DND-41 (cell line): ENCODE measurements around the gene CCR6.

ENCODE experiments used
- ATAC-seq: fragments of 200-7000 bp; cut with Tn5 transposase; 3 replicates; pipeline ENCODE4 v1.9.1; 2021; ENCODE audit warnings: low read depth; ENCODE audit not compliant: insufficient read depth
- DNase-seq: peaks from one replicate; pipeline ENCODE4 v3.0.0-alpha.2; 2020
- H2AFZ ChIP-seq: 2 replicates; pipeline ENCODE4 v1.6.0; 2012; ENCODE audit warnings: low read depth, low read length
- H3K27ac ChIP-seq: 2 replicates; pipeline ENCODE4 v1.5.1; 2012; ENCODE audit warnings: low read length, inconsistent platforms
- H3K27me3 ChIP-seq: fragments of 200-600 bp; sonication (generic); 2 replicates; pipeline ENCODE4 v1.6.0; 2012; ENCODE audit warnings: low read length, mild to moderate bottlenecking, inconsistent platforms; ENCODE audit not compliant: insufficient read depth, poor library complexity
- H3K36me3 ChIP-seq: 2 replicates; pipeline ENCODE4 v1.5.1; 2012; ENCODE audit warnings: low read length, inconsistent platforms; ENCODE audit not compliant: insufficient read depth
- H3K4me1 ChIP-seq: 2 replicates; pipeline ENCODE4 v1.5.1; 2012; ENCODE audit warnings: mild to moderate bottlenecking, low read length; ENCODE audit not compliant: insufficient read depth
- H3K4me2 ChIP-seq: 2 replicates; pipeline ENCODE4 v1.6.0; 2012; ENCODE audit warnings: mild to moderate bottlenecking, moderate library complexity, low read length, inconsistent platforms; ENCODE audit not compliant: insufficient read depth
- H3K4me3 ChIP-seq, 2 experiments: fragments of 200-600 bp in 1 of 2; shearing (Covaris generic) in 1 of 2; 2 replicates each; pipeline ENCODE4 v1.5.1; 2012 to 2016; ENCODE audit warnings: inconsistent platforms in 2 of 2, low read length in 2 of 2, mild to moderate bottlenecking in 2 of 2, low read depth in 1 of 2, moderate library complexity in 1 of 2
- H3K79me2 ChIP-seq: 2 replicates; pipeline ENCODE4 v1.6.0; 2012; ENCODE audit warnings: low read length, inconsistent platforms; ENCODE audit not compliant: insufficient read depth
- H3K9ac ChIP-seq: 2 replicates; pipeline ENCODE4 v1.6.0; 2012; ENCODE audit warnings: low read depth, mild to moderate bottlenecking, inconsistent platforms, low read length, moderate library complexity
- H3K9me3 ChIP-seq: 2 replicates; pipeline ENCODE4 v1.5.1; 2012; ENCODE audit warnings: low read length, moderate library complexity, mild to moderate bottlenecking, inconsistent platforms; ENCODE audit not compliant: insufficient read depth, severe bottlenecking
- H4K20me1 ChIP-seq: 2 replicates; pipeline ENCODE4 v1.6.0; 2012; ENCODE audit warnings: low read length; ENCODE audit not compliant: insufficient read depth
- EZH2 ChIP-seq: IDR thresholded peaks from 3 replicates; pipeline ENCODE4 v1.6.1; 2012; ENCODE audit warnings: borderline replicate concordance, low read depth, mild to moderate bottlenecking, moderate library complexity, low read length, inconsistent platforms; ENCODE audit not compliant: severe bottlenecking
- TF ChIP-seq, protein P1 (sequence below): IDR thresholded peaks from 2 replicates; pipeline ENCODE4 v1.5.1; 2012; ENCODE audit warnings: borderline replicate concordance, low read length, moderate library complexity, mild to moderate bottlenecking; ENCODE audit not compliant: poor library complexity, severe bottlenecking; ENCODE audit errors: extremely low read depth

CCR6 gene

DNA sequence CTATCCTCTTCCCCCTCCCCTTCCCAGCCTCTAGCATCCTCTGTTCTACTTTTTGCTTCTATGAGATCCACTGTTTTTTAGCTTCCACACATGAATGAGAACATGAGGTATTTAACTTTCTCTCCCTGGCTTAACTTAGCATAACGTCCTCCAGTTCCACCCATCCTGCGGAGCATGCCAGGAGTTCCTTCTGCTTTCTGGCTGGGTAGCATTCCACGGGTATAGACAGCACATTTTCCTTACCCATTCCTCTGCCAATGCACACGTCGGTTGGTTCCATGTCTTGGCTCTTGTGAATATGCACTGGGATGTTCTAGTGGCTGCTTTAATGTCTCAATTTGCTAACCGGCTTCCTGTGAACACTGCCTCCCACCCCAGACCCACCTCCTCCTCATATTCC lies 13.2 kb upstream of the CCR6 start:
- DNase-seq (no peak), ATAC-seq (no peak)
- no peaks in the 10 kb centered on the region for H3K27me3 ChIP-seq
- no peaks in the 10 kb centered on the region for H4K20me1 ChIP-seq
- H2AFZ ChIP-seq, result no peak overlapping the region
- H3K9ac ChIP-seq, result no peak overlapping the region
- H3K4me3 ChIP-seq, result no peak overlapping the region
- H3K9me3 ChIP-seq, result no peaks in the 10 kb centered on the region
- H3K27ac ChIP-seq, result no peak overlapping the region
- H3K79me2 ChIP-seq, result no peaks in the 10 kb centered on the region
- no peaks in the 10 kb centered on the region for H3K4me1 ChIP-seq
- H3K36me3 ChIP-seq, result no peaks in the 10 kb centered on the region
- TF ChIP-seq, protein P1, sequence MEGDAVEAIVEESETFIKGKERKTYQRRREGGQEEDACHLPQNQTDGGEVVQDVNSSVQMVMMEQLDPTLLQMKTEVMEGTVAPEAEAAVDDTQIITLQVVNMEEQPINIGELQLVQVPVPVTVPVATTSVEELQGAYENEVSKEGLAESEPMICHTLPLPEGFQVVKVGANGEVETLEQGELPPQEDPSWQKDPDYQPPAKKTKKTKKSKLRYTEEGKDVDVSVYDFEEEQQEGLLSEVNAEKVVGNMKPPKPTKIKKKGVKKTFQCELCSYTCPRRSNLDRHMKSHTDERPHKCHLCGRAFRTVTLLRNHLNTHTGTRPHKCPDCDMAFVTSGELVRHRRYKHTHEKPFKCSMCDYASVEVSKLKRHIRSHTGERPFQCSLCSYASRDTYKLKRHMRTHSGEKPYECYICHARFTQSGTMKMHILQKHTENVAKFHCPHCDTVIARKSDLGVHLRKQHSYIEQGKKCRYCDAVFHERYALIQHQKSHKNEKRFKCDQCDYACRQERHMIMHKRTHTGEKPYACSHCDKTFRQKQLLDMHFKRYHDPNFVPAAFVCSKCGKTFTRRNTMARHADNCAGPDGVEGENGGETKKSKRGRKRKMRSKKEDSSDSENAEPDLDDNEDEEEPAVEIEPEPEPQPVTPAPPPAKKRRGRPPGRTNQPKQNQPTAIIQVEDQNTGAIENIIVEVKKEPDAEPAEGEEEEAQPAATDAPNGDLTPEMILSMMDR, result no peak
- no peak for TF ChIP-seq EZH2
- H3K4me2 ChIP-seq, result no peak overlapping the region

DNA sequence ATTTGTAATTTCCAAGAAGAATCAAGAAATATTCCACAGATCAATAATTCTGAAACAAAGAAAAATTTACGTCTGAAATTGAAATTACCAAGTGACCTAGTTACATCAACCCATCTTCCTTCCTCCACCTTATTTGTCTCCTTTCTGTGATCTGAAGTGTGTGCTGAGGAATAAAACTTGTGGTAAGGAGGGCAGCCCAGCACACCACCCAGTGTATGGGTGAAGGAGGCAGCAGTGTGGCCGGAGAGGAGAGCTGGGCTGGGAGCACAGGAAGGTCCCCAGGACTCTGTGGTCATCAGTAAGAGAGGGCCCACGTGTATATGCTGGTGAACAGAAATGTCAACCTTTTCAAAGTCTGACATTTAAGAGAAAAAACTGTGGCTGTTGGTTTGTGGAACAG lies 11.3 kb upstream of the CCR6 start:
- no peaks in the 10 kb centered on the region for H3K36me3 ChIP-seq
- no peak overlapping the region for H3K4me3 ChIP-seq
- DNase-seq, result no peak
- no peaks in the 10 kb centered on the region for H3K9me3 ChIP-seq
- ATAC-seq, result no peak
- H3K27ac ChIP-seq, result no peak overlapping the region
- no peaks in the 10 kb centered on the region for H3K79me2 ChIP-seq
- H3K4me2 ChIP-seq, result no peak overlapping the region
- no peaks in the 10 kb centered on the region for H3K27me3 ChIP-seq
- no peak for TF ChIP-seq EZH2
- TF ChIP-seq, protein P1, result no peak
- no peak overlapping the region for H3K9ac ChIP-seq
- no peaks in the 10 kb centered on the region for H4K20me1 ChIP-seq
- H3K4me1 ChIP-seq, result no peaks in the 10 kb centered on the region
- no peak overlapping the region for H2AFZ ChIP-seq

DNA sequence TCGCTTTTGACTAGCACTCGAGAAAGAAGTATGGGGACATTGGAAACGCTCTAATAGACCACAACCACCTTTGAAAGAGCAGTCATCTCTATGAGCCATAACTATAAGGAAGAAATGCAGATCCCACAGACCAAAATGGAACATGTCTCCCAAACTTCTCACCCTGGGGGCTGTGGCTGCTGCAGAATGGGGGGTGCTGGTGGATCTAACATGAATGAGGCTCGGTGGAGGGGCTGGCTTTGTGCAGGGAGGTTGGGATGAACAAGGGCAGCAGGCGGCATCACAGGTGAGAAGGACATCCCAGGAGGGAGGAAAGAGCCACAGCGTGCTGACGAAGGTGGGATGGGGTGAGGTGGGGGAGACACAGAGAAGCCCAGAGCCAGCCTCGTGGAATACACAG lies 10.5 kb upstream of the CCR6 start:
- no peak overlapping the region for H3K4me2 ChIP-seq

More for the DNA sequence above, 10.5 kb upstream of the CCR6 start:
- Histone ChIP-seq H3K9me3 (no peaks in the 10 kb centered on the region), H3K9ac (no peak overlapping the region), H3K36me3 (no peaks in the 10 kb centered on the region), H3K79me2 (no peaks in the 10 kb centered on the region), H3K4me1 (no peaks in the 10 kb centered on the region), H3K27me3 (no peaks in the 10 kb centered on the region), H4K20me1 (no peaks in the 10 kb centered on the region), H3K4me3 (no peak overlapping the region), H3K27ac (no peak overlapping the region), H2AFZ (no peak overlapping the region)
- TF ChIP-seq, protein P1, result no peak
- TF ChIP-seq EZH2, result no peak
- DNase-seq (no peak), ATAC-seq (no peak)
